IMR-90 (cell line): ENCODE results near the gene BCL2L11. TPM values are rescaled to one million over a fixed set of nuclear protein-coding genes. Genes with fewer than 3 reads are reported as not detected.

ENCODE experiments used
- ATAC-seq: fragments of 200-7000 bp; cut with Tn5 transposase; 2 replicates; pipeline ENCODE4 v1.9.1; 2020; ENCODE audit warnings: low read depth, mild to moderate bottlenecking, moderate library complexity
- BruUV-seq: library from RNA; stranded (reverse); fragments of 400-500 nt; replicated peaks from 2 replicates; lab custom pipeline; 2021; lab: Mats Ljungman, UMichigan
- CTCF ChIA-PET: fragments of 300-600 bp; formaldehyde crosslinking; extraction: SDS; loops from one replicate; lab custom pipeline; 2021; ENCODE audit warnings: antibody characterized with exemption; lab: Yijun Ruan, JAX
- POLR2A ChIA-PET: fragments of 300-600 bp; sonication (Branson Sonifier 250); formaldehyde crosslinking; loops from one replicate; lab custom pipeline; 2022; ENCODE audit warnings: antibody characterized with exemption; ENCODE audit not compliant: unreplicated experiment; lab: Charles Lee
- DNase-seq: peaks from one replicate; pipeline ENCODE4 v3.0.0; 2013
- H2AFZ ChIP-seq: replicated peaks from 2 replicates; pipeline ENCODE3; 2013; ENCODE audit warnings: low read length, mild to moderate bottlenecking; ENCODE audit not compliant: poor library complexity
- H2AK5ac ChIP-seq: 2 replicates; pipeline ENCODE4 v1.6.1; 2013; ENCODE audit warnings: low read depth, low read length, inconsistent platforms
- H2AK9ac ChIP-seq: replicated peaks from 2 replicates; pipeline ENCODE3; 2013; ENCODE audit warnings: mild to moderate bottlenecking, low read depth, low read length, moderate library complexity; ENCODE audit not compliant: poor library complexity
- H2BK120ac ChIP-seq: 2 replicates; pipeline ENCODE4 v1.6.1; 2013; ENCODE audit warnings: low read depth, low read length, inconsistent platforms
- H2BK15ac ChIP-seq: 3 replicates; pipeline ENCODE4 v1.6.1; 2013; ENCODE audit warnings: low read depth, low read length, inconsistent platforms
- H2BK20ac ChIP-seq: 2 replicates; pipeline ENCODE4 v1.6.1; 2013; ENCODE audit warnings: low read depth, mild to moderate bottlenecking, inconsistent platforms, low read length, moderate library complexity
- H2BK5ac ChIP-seq: 2 replicates; pipeline ENCODE4 v1.6.1; 2013; ENCODE audit warnings: mild to moderate bottlenecking, low read depth, low read length, inconsistent platforms; ENCODE audit not compliant: poor library complexity, severe bottlenecking
- H3K14ac ChIP-seq: replicated peaks from 2 replicates; pipeline ENCODE4 v1.6.1; 2013; ENCODE audit warnings: low read depth, low read length, inconsistent platforms
- H3K18ac ChIP-seq: 2 replicates; pipeline ENCODE4 v1.6.1; 2013; ENCODE audit warnings: low read depth, low read length, control low read depth
- H3K23ac ChIP-seq: 2 replicates; pipeline ENCODE4 v1.6.1; 2013; ENCODE audit warnings: low read depth, low read length, inconsistent platforms
- H3K27ac ChIP-seq: 2 replicates; pipeline ENCODE4 v1.5.1; 2013; ENCODE audit warnings: mild to moderate bottlenecking, control low read depth, low read length; ENCODE audit not compliant: insufficient read depth
- H3K27me3 ChIP-seq: 2 replicates; pipeline ENCODE4 v1.6.1; 2013; ENCODE audit warnings: low read length; ENCODE audit not compliant: control insufficient read depth, insufficient read depth
- H3K36me3 ChIP-seq: 2 replicates; pipeline ENCODE4 v1.6.1; 2013; ENCODE audit warnings: low read length, mixed read lengths; ENCODE audit not compliant: control insufficient read depth, insufficient read depth
- H3K4ac ChIP-seq: 2 replicates; pipeline ENCODE4 v1.6.1; 2013; ENCODE audit warnings: low read depth, low read length, inconsistent platforms
- H3K4me1 ChIP-seq: 2 replicates; pipeline ENCODE4 v1.6.1; 2013; ENCODE audit warnings: low read length, mixed read lengths; ENCODE audit not compliant: control insufficient read depth, insufficient read depth
- H3K4me2 ChIP-seq: 2 replicates; pipeline ENCODE4 v1.6.1; 2013; ENCODE audit warnings: low read depth, mild to moderate bottlenecking, control low read depth, low read length, moderate library complexity
- H3K4me3 ChIP-seq: 2 replicates; pipeline ENCODE4 v1.5.1; 2013; ENCODE audit warnings: low read depth, mild to moderate bottlenecking, control low read depth, low read length, moderate library complexity; ENCODE audit not compliant: insufficient read depth
- H3K56ac ChIP-seq: 2 replicates; pipeline ENCODE4 v1.6.1; 2013; ENCODE audit warnings: low read length, inconsistent platforms; ENCODE audit not compliant: insufficient read depth; ENCODE audit errors: extremely low read depth
- H3K79me1 ChIP-seq, 2 experiments: 2 replicates each; pipeline ENCODE4 v1.6.1; 2013; ENCODE audit warnings: low read length in 2 of 2, inconsistent platforms in 1 of 2, low read depth in 1 of 2
- H3K9ac ChIP-seq: 2 replicates; pipeline ENCODE4 v1.6.1; 2013; ENCODE audit warnings: low read depth, low read length, control low read depth
- H3K9me1 ChIP-seq: 2 replicates; pipeline ENCODE4 v1.6.1; 2013; ENCODE audit warnings: low read length, inconsistent platforms; ENCODE audit not compliant: insufficient read depth
- H3K9me3 ChIP-seq: 2 replicates; pipeline ENCODE4 v1.6.1; 2013; ENCODE audit warnings: low read length; ENCODE audit not compliant: control insufficient read depth, insufficient read depth
- H4K20me1 ChIP-seq: 2 replicates; pipeline ENCODE4 v1.6.1; 2013; ENCODE audit warnings: low read length, inconsistent platforms; ENCODE audit not compliant: insufficient read depth
- H4K5ac ChIP-seq: 2 replicates; pipeline ENCODE4 v1.6.1; 2013; ENCODE audit warnings: mild to moderate bottlenecking, low read depth, low read length, control low read depth
- H4K8ac ChIP-seq, 2 experiments: 2 replicates each; pipeline ENCODE4 v1.6.1; 2013; ENCODE audit warnings: low read depth in 2 of 2, low read length in 2 of 2, control low read depth in 1 of 2, inconsistent platforms in 1 of 2
- H4K91ac ChIP-seq: 2 replicates; pipeline ENCODE4 v1.6.1; 2013; ENCODE audit warnings: low read depth, low read length, inconsistent platforms; ENCODE audit not compliant: insufficient read depth
- CEBPB ChIP-seq: IDR thresholded peaks from 2 replicates; pipeline ENCODE4 v1.6.1; 2012; ENCODE audit warnings: low read depth, low read length, improper control_type of control experiment
- CHD1 ChIP-seq: IDR thresholded peaks from 2 replicates; pipeline ENCODE4 v1.6.1; 2012; ENCODE audit warnings: low read depth, low read length, improper control_type of control experiment
- FOS ChIP-seq: fragments of 150-350 bp; IDR thresholded peaks from 2 replicates; pipeline ENCODE4 v1.6.1; 2016; ENCODE audit warnings: low read depth, low read length
- MAZ ChIP-seq: IDR thresholded peaks from 2 replicates; pipeline ENCODE4 v1.6.1; 2012; ENCODE audit warnings: low read depth, mild to moderate bottlenecking, low read length, improper control_type of control experiment, moderate library complexity, borderline replicate concordance
- RCOR1 ChIP-seq: IDR thresholded peaks from 2 replicates; pipeline ENCODE4 v1.6.1; 2012; ENCODE audit warnings: mild to moderate bottlenecking, low read length, improper control_type of control experiment; ENCODE audit not compliant: insufficient replicate concordance
- WGBS, 2 experiments: methylation state at CpG; one replicate each; pipeline versions ENCODE4 v1.1.5 to v1.1.7; 2013; ENCODE audit warnings: missing lambda C conversion rate in 2 of 2; ENCODE audit not compliant: insufficient read length in 1 of 2; ENCODE audit errors: extremely low coverage in 2 of 2; 5-methylcytosine and 5-hydroxymethylcytosine counted together
- dilution Hi-C: fragments of 300-500 bp; cut with HindIII; formaldehyde crosslinking; loops from one replicate; pipeline ENCODE4 v1.14.3; 2018; ENCODE audit warnings: low sequenced_read_pairs; ENCODE audit not compliant: unreplicated experiment
- in situ Hi-C: fragments of 300-500 bp; cut with MboI; formaldehyde crosslinking; loops from 3 replicates; pipeline ENCODE4 v1.14.3; 2019; ENCODE audit warnings: low sequenced_read_pairs, inconsistent platforms, mixed read lengths
- intact Hi-C: fragments of 100-400 bp; cut with micrococcal nuclease; formaldehyde crosslinking; loops from 2 replicates; pipeline ENCODE4 v1.10.0; 2022
- polyA plus RNA-seq, 3 experiments: library from polyadenylated mRNA; depleted of rRNA; stranded (reverse); fragments of >200 nt; gene quantifications; 2 replicates each; pipeline ENCODE4 v1.2.3, GENCODE V29; 2012; ENCODE audit warnings: low replicate concordance in 1 of 3
- total RNA-seq: library from RNA; depleted of rRNA; stranded (reverse); fragments of >200 nt; gene quantifications from 2 replicates; pipeline ENCODE4 v1.2.3, GENCODE V29; 2012

BCL2L11 gene
- total and polyA plus RNA-seq, 2 of the 4 experiments (the other 2 are of a cell fraction) = 1.1 to 1.7 TPM

GRCh38 chr2:111208639-111209038, 87.9 kb downstream of the BCL2L11 start:
- Histone ChIP-seq H3K27me3 (no peaks in the 10 kb centered on the region), H3K36me3 (peaks cover 13% of the 10 kb centered on the region), H3K9ac (no peak overlapping the region), H3K27ac (no peak overlapping the region), H4K5ac (no peak overlapping the region), H3K4ac (no peak overlapping the region), H2BK5ac (no peak overlapping the region), H3K23ac (no peak overlapping the region), H2AK9ac (no peak overlapping the region), H3K18ac (no peak overlapping the region), H3K9me1 (peaks cover 4% of the 10 kb centered on the region), H3K4me1 (peaks cover 1% of the 10 kb centered on the region; the same call in 1 of the 2 replicates), H4K91ac (no peak overlapping the region), H2AK5ac (no peak overlapping the region), H3K9me3 (no peaks in the 10 kb centered on the region), H3K79me1 (peaks cover 7 to 22% of the 10 kb centered on the region in 2 experiments; a peak in 2 of 4 replicates), H3K4me2 (no peak overlapping the region), H4K8ac (no peak overlapping the region), H2AFZ (no peak overlapping the region), H3K56ac (no peak overlapping the region), H3K14ac (no peak overlapping the region), H2BK120ac (no peak overlapping the region), H2BK20ac (no peak overlapping the region), H4K20me1 (peaks cover 18% of the 10 kb centered on the region), H3K4me3 (no peak overlapping the region), H2BK15ac (no peak overlapping the region)
- DNase-seq (no peak), ATAC-seq (no peak)
- in situ Hi-C loops (no loop called here), intact Hi-C loops (loop anchor here (5.0 kb wide), 1 partner anchor 61 kb away; no protein-coding TSS in a partner anchor), dilution Hi-C loops (no loop called here)
- ChIA-PET POLR2A (interaction anchor here (0.6 kb wide), 2 partner anchors 20 to 88 kb away, joined by 3 to 5 read pairs; partner anchors contain the start of gene BCL2L11), CTCF (interaction anchor here (0.7 kb wide), 1 partner anchor 10 kb away, joined by 3 read pairs; no protein-coding TSS in a partner anchor)
- WGBS, 2 experiments = no CpG with 5 or more reads among the region's 1 CpG
- TF ChIP-seq MAZ (no peak), RCOR1 (no peak), CHD1 (no peak), CEBPB (no peak), FOS (no peak)
- BruUV-seq = no TSS peak
